Heart left ventricle (tissue), 13 donors: ENCODE measurements around the gene TMEM150A.

ENCODE experiments used
- CTCF ChIP-seq, 12 donors: fragments of 200-600 bp; sonication (generic) in 4 of 12; IDR thresholded peaks; one replicate each; pipeline versions ENCODE4 v1.5.0 to v1.8.0; 2018 to 2022; ENCODE audit warnings: antibody characterized with exemption in 12 of 12, mild to moderate bottlenecking in 5 of 12
- POLR2A ChIP-seq, 2 donors: fragments of 450-650 bp; IDR thresholded peaks; one replicate each; pipeline ENCODE4 v1.6.1; 2017; ENCODE audit warnings: antibody characterized with exemption in 2 of 2, mild to moderate bottlenecking in 2 of 2, moderate library complexity in 2 of 2
- donor health status: ischemic (EF 13 %, LVEDD 7.1; RV severe dilation, severe dysfunction).
- donor health status: DM: no; HTN: yes; CAD: no.
- donor health status: DM: no; HTN: no; CAD: no.
- donor health status: ischemic (EF 25% LVEDD 6.9; RV normal size, moderate dysfunction).
- donor health status: ischemic (EF 25% LVEDD 5.7; RV mildly dilated, moderate dysfunction).
- donor health status: ischemic (EF 35%, LVEDD 5.7; RV mildly dilated, moderate dysfunction).
- donor health status: nonischemic (EF 11% LVEDD 7.7; RV severe dilation, severe dysfunction).
- donor health status: DM: yes; HTN: yes; CAD: no.
- donor health status: PGD.
- donor health status: ischemic (EF 29% LVEDD 5.4; RV normal size, mild dysfunction).
- donor health status: nonischemic (EF 23%, LVEDD 6.1; RV moderate dilation, normal function).

GRCh38 chr2:85594715-85595300 lies 7.7 kb downstream of the TMEM150A start:
- TF ChIP-seq POLR2A (IDR thresholded peaks at IDR 0.05) (no peak), CTCF (IDR thresholded peaks at IDR 0.05) (no peak)
